Measurements from ENCODE around the gene HEXD.

The HEXD gene

GRCh38 chr17:82412535-82413520 lies 5.3 kb upstream of the HEXD start:
- DNase-seq (ENCODE audit: low spot score): no peak
- in situ Hi-C loops (cut with MboI; ENCODE audit: low sequenced_read_pairs, unreplicated experiment): no loop called here
- TF ChIP-seq CTCF (IDR thresholded peaks at IDR 0.05; ENCODE audit: borderline replicate concordance, control extremely low read depth, extremely low read depth, insufficient read depth, missing control alignments): no peak

GRCh38 chr17:82414548-82415281 lies 3.4 kb upstream of the HEXD start:
- in situ Hi-C loops (cut with MboI; ENCODE audit: low sequenced_read_pairs, unreplicated experiment): no loop called here
- TF ChIP-seq CTCF (IDR thresholded peaks at IDR 0.05; ENCODE audit: borderline replicate concordance, control extremely low read depth, extremely low read depth, insufficient read depth, missing control alignments): peak; percentile 70
- peak; percentile 86 for DNase-seq (ENCODE audit: low spot score)

DNA sequence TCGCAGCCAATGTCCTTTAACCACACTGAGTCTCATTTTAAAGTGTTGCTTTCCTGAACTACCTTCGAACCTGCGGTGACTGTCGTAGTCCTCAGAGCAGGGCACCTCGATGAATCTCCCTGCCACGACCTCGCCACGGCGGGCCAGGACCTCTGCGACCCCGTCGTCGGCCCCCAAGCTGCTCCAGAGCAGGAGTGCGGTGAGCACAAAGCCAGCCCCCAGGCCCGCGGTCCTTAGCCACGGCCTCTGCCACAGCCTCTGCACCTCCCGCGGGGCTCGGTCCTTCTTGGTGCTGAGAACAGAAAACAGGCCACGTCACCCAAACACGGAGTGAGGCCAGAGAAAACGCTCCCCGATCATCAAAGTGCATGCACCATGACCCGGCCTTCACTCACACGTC lies 2.8 kb upstream of the HEXD start:
- in situ Hi-C loops (cut with MboI; ENCODE audit: low sequenced_read_pairs, unreplicated experiment): no loop called here

GRCh38 chr17:82415786-82416185 lies 2.4 kb upstream of the HEXD start:
- no peak for DNase-seq (ENCODE audit: low spot score)
- in situ Hi-C loops (cut with MboI; ENCODE audit: low sequenced_read_pairs, unreplicated experiment): no loop called here
- TF ChIP-seq CTCF (IDR thresholded peaks at IDR 0.05; ENCODE audit: borderline replicate concordance, control extremely low read depth, extremely low read depth, insufficient read depth, missing control alignments): no peak

More for the DNA sequence above, 2.8 kb upstream of the HEXD start:
- no peak for TF ChIP-seq CTCF (IDR thresholded peaks at IDR 0.05; ENCODE audit: borderline replicate concordance, control extremely low read depth, extremely low read depth, insufficient read depth, missing control alignments)
- DNase-seq (ENCODE audit: low spot score): no peak

DNA sequence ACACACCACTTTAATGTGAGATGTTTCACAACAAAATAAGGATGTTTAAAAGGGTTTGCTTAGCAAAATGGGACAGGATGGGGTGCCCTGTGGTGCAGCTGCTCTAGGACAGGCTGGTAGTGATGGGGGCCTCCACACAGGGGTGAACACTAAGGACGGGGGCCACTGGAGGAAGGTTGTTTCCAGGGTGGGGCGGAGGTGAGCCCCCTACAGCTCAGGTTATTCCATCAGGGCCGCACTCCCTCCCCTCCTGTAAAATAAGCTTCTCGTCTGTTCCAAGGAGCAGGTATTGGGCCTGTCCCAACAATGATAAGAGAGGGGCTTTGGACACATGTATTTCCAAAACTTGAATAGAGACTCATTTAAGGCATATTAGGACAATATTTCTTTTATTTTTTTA lies 1.9 kb upstream of the HEXD start:
- no peak for TF ChIP-seq CTCF (IDR thresholded peaks at IDR 0.05; ENCODE audit: borderline replicate concordance, control extremely low read depth, extremely low read depth, insufficient read depth, missing control alignments)
- in situ Hi-C loops (cut with MboI; ENCODE audit: low sequenced_read_pairs, unreplicated experiment): no loop called here
- no peak for DNase-seq (ENCODE audit: low spot score)

- in situ Hi-C loops (cut with MboI; ENCODE audit: low sequenced_read_pairs, unreplicated experiment): no loop called here
- no peak for DNase-seq (ENCODE audit: low spot score)
- TF ChIP-seq CTCF (IDR thresholded peaks at IDR 0.05; ENCODE audit: borderline replicate concordance, control extremely low read depth, extremely low read depth, insufficient read depth, missing control alignments): no peak
Measured at GRCh38 chr17:82416771-82417170, 1.4 kb upstream of the HEXD start.

All from GM13976 (cell line).